Measurements from ENCODE around the gene CCDC6.
"Not testable (repeated sequence)": the region's sequence is repeated elsewhere in the genome, so short reads cannot be mapped to it uniquely, and the experiment has no call there.

The CCDC6 gene

GRCh38 chr10:59807629-59808620 lies 98.4 kb downstream of the CCDC6 start:
- no peak for DNase-seq

- DNase-seq, result no peak
Measured at GRCh38 chr10:59805014-59805413, 101.3 kb downstream of the CCDC6 start.

DNA sequence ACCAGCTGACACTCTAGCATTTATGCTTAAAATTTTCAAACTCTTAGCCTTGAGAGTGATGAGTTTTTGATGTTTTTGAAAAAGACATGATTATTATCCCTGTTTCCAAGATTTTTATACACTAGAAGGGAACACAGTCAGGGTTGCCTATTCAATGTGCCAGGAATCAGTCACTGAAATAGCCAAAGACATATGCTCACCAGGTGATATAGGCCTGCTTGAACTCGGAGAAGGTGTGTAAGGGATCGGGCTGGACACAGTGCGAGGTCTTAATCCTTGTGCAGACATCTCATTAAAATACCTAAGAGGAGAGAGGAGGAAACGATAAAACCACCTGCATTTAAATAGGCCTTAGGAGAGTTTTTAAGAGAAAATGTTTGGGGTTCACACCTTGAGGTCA lies 102.1 kb downstream of the CCDC6 start:
- DNase-seq, result no peak

DNA sequence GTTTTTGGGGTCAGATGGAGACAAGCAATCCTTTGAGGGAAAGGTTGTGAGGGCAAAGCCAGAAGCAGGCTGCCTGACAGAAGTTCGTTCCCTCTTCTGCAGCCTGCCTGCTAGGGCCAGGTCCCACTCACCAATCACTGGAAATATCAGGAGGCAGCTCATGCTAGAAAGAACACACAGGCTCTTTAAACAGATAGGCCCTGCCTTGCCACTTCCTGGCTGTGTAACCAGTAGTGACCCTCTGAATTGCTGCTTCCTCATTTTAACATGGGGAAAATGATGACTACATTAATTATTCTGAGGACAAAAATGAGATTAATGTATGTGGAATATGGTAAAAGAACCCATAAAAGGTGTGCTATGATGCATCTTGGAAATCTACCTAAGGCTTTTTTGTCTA lies 102.6 kb downstream of the CCDC6 start:
- no peak for DNase-seq

DNA sequence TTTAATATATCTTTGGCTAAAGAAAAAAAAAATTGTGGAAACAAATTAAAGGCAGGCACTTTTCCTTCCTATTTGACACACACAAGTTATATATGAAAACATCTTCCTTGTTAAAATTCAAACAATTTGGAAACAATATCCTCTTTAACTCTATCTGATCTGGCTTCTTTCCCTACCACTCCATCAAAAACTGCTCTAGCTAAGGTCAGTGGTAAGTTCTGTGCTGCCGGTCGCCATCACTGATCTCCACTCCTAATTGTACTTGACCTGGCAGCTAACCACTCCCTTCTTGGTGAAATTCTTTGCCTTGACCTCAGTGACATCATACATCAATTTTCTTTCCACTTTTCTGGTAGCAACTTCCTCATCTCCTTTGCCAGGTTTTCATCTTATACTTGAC lies 105.2 kb downstream of the CCDC6 start:
- DNase-seq, result no peak

- no peak for DNase-seq
Measured at GRCh38 chr10:59799421-59799820, 106.9 kb downstream of the CCDC6 start.

DNA sequence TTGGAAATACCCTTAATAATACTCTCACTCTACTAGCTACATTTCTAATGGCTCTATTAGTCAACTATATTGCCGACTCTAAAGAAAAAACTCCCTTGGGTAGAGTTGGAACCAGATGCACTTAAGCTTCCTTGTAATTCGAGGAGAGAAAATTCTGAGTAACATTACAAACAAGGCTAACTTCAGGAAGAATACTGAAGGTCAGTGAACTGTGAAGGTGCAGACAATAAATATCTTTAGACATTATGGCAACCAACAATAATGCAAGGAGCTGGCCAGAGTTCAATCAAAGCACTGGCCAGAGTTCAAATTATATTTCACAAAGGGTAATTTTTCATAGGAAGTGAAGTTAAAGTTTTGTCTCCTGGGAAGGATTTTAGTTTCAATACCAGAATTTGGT lies 112.4 kb downstream of the CCDC6 start:
- DNase-seq, result no peak

- DNase-seq, result no peak
Measured at GRCh38 chr10:59792812-59793211, 113.5 kb downstream of the CCDC6 start.

DNA sequence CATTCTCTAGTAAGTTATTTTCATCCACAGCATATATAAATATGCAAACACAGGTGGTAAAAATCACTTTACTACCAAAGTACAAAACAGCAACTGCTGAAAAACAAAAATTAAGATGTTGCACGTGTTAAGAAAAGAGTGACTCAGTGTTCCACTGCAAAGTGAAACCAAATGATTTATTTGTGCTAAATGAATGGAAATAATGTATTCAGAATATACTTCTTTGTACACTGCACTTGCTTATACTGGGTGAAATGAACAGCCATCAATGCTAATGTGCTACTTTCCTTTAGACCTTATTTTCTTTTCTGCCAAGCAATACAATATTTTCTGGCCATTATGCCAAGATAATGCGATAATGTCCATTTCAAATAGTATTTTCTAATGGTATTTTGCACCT lies 114.8 kb downstream of the CCDC6 start:
- DNase-seq, result no peak

DNA sequence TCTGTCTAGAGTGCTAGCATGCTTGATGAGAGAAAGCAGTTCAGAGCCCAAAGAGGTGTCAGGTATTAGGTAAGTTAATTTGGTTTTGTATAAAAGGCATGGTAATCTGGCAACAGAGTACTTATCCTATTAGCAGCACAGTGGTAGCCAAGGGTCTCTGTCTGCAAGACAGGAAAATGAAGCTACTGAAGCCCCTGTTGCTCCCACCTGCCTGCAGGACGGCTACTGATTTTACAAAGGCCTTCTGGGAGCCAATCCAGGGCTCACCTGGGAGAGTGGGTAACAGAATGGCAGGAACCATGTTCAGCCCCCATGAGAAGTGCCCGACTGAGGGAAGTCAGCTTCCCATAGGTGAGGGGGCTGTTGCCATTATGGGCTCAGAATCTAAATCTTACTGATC lies 116.3 kb downstream of the CCDC6 start:
- not testable (repeated sequence) for DNase-seq

- not testable (repeated sequence) for DNase-seq
Measured at GRCh38 chr10:59788914-59789313, 117.4 kb downstream of the CCDC6 start.

- DNase-seq, result not testable (repeated sequence)
Measured at GRCh38 chr10:59787032-59787431, 119.3 kb downstream of the CCDC6 start.

GRCh38 chr10:59785476-59785875 lies 120.9 kb downstream of the CCDC6 start:
- DNase-seq, result not testable (repeated sequence)

- DNase-seq, result no peak
Measured at GRCh38 chr10:59781511-59781910, 124.8 kb downstream of the CCDC6 start.

GRCh38 chr10:59779756-59780533 lies 126.4 kb downstream of the CCDC6 start:
- DNase-seq, result no peak

DNA sequence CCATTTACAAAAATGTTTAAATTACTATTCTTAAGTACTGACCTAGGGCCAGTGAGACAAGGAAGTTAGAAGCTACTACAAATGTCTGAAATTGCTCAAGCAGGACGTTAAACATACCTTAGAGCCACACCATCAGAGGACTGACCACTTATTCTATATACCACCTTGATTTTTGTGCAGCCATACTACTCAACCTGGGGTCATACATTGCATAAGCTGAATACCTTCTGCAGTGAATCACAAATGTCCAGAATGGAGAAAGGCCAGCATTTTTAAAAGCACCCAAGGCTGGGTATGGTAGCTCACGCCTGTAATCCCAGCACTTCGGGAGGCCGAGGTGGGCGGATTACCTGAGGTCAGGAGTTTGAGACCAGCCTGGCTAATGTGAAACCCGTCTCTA lies 131.9 kb downstream of the CCDC6 start:
- no peak for DNase-seq

DNA sequence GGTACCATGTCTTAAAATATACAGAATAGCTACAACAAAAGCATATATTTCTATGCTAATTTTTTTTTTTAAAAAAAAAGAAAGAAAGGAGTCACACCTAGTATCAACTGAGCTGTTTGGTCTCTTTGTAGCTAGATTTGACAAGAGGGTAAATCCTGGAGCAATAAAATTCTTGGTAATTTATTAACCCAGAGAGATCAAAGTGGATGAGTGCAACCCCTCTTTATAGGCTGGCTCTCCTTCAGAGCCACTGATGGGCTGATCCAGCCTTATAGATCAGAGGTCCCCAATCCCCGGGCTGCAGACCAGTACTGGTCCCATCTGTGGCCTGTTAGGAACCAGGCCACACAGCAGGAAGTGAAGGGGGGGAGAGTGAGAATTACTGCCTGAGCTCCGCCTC lies 133.3 kb downstream of the CCDC6 start:
- DNase-seq, result no peak

GRCh38 chr10:59771162-59771807 lies 135.1 kb downstream of the CCDC6 start:
- no peak for DNase-seq

- no peak for DNase-seq
Measured at GRCh38 chr10:59770689-59771088, 135.7 kb downstream of the CCDC6 start.

DNA sequence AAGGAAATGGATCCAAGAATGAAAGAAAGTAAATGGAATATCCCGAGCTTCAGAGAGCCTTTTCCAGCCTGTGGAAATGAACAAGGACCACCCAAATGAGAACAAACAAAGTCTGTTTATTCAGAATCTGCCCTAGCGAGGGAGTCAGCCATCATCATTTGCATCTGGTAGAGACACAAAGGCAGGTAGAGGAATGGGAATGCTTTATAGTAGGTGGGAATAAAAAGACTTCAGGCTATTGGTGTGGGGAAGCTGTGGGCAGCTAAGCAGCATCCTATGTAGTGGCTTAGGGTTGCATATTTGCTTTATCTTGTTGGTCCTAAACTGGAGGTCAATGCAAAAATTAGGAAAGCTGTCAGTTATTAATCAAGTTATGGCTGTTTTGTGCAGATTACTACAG lies 143.9 kb downstream of the CCDC6 start:
- DNase-seq, result no peak

DNA sequence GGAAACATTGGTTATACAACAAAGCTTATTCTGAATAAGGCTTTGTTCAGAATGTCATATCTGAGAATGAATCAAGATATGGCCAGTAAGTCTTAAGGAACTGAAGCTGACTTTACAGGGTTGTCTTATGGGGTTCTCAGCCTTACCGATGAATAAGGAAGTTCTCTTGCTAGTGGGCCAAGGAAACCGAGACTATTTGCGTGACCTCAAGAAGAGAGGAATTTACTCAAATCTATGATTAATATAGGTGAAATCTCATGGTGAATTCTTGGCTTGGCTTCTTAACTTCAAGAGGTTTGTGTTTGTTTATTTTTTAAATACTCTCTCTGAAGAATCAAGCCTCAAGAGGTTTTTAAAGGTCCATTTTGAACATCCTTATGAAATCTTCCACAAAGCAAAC lies 148.4 kb downstream of the CCDC6 start:
- no peak for DNase-seq

DNA sequence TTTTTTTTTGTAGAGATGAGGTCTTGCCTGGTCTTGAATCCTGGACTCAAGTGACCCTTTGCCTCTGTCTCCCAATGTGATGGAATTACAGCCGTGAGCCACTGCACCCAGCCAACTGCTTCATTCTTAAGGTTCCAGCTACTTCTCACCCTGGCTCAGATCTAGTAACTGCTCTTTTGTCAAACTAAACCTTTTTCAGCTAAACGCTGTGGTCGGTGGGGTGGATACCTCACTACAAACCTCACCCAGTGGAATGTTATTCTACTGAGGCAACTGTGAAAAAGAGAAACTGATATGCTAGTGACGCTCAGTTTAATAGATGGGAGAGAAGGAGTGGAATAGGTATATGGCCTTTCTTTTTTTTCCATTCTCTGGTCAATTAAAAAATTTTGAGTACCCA lies 151.4 kb downstream of the CCDC6 start:
- no peak for DNase-seq

DNA sequence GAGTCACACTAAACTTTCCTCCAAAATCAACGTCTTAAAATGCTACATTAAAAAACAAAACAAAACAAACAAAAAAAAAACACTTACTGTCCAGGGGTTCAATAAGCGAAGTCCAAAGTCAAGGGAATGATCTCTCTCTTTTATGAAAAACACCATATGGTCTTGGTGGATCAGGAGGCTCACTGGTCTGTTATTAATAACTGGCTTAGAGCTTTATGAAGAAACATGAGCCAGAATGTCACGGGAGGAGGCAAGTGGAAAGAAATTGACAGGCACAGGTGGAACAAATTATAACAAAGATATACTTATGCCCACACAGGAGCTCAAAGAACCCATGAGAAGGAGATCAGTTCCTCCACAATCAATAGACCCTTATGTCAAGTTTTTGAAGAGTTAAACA lies 153.1 kb downstream of the CCDC6 start, which contains the start of gene MRLN:
Gene MRLN (minus strand): TSS at position 189 of the 400 bp plus-strand sequence.
- DNase-seq, result no peak
